ENCODE results near the gene WNT16. TPM values are rescaled to one million over a fixed set of nuclear protein-coding genes. Genes with fewer than 3 reads are reported as not detected.

Gene WNT16
- total RNA-seq, 1 donor from 2014 or later = not detected

DNA sequence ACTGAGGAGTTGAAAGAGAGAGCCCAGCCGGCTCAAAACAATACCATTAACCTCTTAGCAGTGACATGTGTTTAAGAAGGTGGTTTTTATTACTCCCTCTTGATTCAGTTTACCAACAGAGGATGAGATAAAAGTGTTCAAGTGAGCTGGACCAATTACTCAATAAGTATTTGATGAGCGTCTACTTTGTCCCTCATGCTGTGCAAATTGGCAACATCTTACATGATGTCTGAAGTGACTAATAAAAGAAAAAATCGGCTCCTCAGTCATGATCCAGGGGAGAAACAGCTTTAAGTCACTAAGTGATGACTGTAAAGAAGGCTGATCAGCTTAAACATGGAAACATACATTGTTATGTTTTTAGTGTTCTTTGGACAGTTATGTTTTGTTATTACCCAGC lies 7.8 kb downstream of the WNT16 start:
- no peak for TF ChIP-seq CTCF (IDR thresholded peaks at IDR 0.05; ENCODE audit: partially characterized antibody, unreplicated experiment)
- Mint-ChIP-seq H3K9me3 (ENCODE audit: unreplicated experiment) (no peaks in the 10 kb centered on the region), H3K27me3 (ENCODE audit: unreplicated experiment) (no peaks in the 10 kb centered on the region)

GRCh38 chr7:121337398-121337797 lies 8.6 kb downstream of the WNT16 start:
- Mint-ChIP-seq H3K36me3 (ENCODE audit: unreplicated experiment) (no peaks in the 10 kb centered on the region), H3K4me3 (ENCODE audit: unreplicated experiment) (no peak overlapping the region)

More for the DNA sequence above, 7.8 kb downstream of the WNT16 start:
- no peak overlapping the region for H3K27ac Mint-ChIP-seq (ENCODE audit: unreplicated experiment)
- H3K4me1 Mint-ChIP-seq (ENCODE audit: low read depth, unreplicated experiment) = no peaks in the 10 kb centered on the region
- no peak overlapping the region for H3K4me3 Mint-ChIP-seq (ENCODE audit: unreplicated experiment)
- DNase-seq = no peak
- H3K36me3 Mint-ChIP-seq (ENCODE audit: unreplicated experiment) = no peaks in the 10 kb centered on the region

DNA sequence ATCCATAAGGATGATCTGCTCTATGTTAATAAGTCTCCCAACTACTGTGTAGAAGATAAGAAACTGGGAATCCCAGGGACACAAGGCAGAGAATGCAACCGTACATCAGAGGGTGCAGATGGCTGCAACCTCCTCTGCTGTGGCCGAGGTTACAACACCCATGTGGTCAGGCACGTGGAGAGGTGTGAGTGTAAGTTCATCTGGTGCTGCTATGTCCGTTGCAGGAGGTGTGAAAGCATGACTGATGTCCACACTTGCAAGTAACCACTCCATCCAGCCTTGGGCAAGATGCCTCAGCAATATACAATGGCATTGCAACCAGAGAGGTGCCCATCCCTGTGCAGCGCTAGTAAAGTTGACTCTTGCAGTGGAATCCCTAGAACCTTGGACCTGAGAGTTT lies 10.3 kb downstream of the WNT16 start:
- Mint-ChIP-seq H3K27ac (ENCODE audit: unreplicated experiment) (no peak overlapping the region), H3K9me3 (ENCODE audit: unreplicated experiment) (no peaks in the 10 kb centered on the region), H3K4me1 (ENCODE audit: low read depth, unreplicated experiment) (no peaks in the 10 kb centered on the region), H3K4me3 (ENCODE audit: unreplicated experiment) (no peak overlapping the region), H3K36me3 (ENCODE audit: unreplicated experiment) (no peaks in the 10 kb centered on the region), H3K27me3 (ENCODE audit: unreplicated experiment) (no peaks in the 10 kb centered on the region)
- TF ChIP-seq CTCF (IDR thresholded peaks at IDR 0.05; ENCODE audit: partially characterized antibody, unreplicated experiment) = no peak
- no peak for DNase-seq

More at GRCh38 chr7:121337398-121337797, 8.6 kb downstream of the WNT16 start:
- Mint-ChIP-seq H3K27ac (ENCODE audit: unreplicated experiment) (no peak overlapping the region), H3K9me3 (ENCODE audit: unreplicated experiment) (no peaks in the 10 kb centered on the region), H3K4me1 (ENCODE audit: low read depth, unreplicated experiment) (no peaks in the 10 kb centered on the region), H3K27me3 (ENCODE audit: unreplicated experiment) (no peaks in the 10 kb centered on the region)
- no peak for TF ChIP-seq CTCF (IDR thresholded peaks at IDR 0.05; ENCODE audit: partially characterized antibody, unreplicated experiment)
- no peak for DNase-seq

GRCh38 chr7:121341933-121342332 lies 13.1 kb downstream of the WNT16 start:
- no peak for TF ChIP-seq CTCF (IDR thresholded peaks at IDR 0.05; ENCODE audit: partially characterized antibody, unreplicated experiment)
- no peaks in the 10 kb centered on the region for H3K4me1 Mint-ChIP-seq (ENCODE audit: low read depth, unreplicated experiment)
- H3K4me3 Mint-ChIP-seq (ENCODE audit: unreplicated experiment) = no peak overlapping the region
- no peaks in the 10 kb centered on the region for H3K27me3 Mint-ChIP-seq (ENCODE audit: unreplicated experiment)
- no peak for DNase-seq
- no peak overlapping the region for H3K27ac Mint-ChIP-seq (ENCODE audit: unreplicated experiment)
- H3K36me3 Mint-ChIP-seq (ENCODE audit: unreplicated experiment) = no peaks in the 10 kb centered on the region
- no peaks in the 10 kb centered on the region for H3K9me3 Mint-ChIP-seq (ENCODE audit: unreplicated experiment)

- peaks cover 3% of the 10 kb centered on the region for H3K4me1 Mint-ChIP-seq (ENCODE audit: low read depth, unreplicated experiment)
- H3K27me3 Mint-ChIP-seq (ENCODE audit: unreplicated experiment) = no peaks in the 10 kb centered on the region
- no peak overlapping the region for H3K4me3 Mint-ChIP-seq (ENCODE audit: unreplicated experiment)
- DNase-seq = no peak
- TF ChIP-seq CTCF (IDR thresholded peaks at IDR 0.05; ENCODE audit: partially characterized antibody, unreplicated experiment) = no peak
- no peaks in the 10 kb centered on the region for H3K9me3 Mint-ChIP-seq (ENCODE audit: unreplicated experiment)
- H3K27ac Mint-ChIP-seq (ENCODE audit: unreplicated experiment) = no peak overlapping the region
- H3K36me3 Mint-ChIP-seq (ENCODE audit: unreplicated experiment) = no peaks in the 10 kb centered on the region
Measured at GRCh38 chr7:121342631-121343030, 13.8 kb downstream of the WNT16 start.
